ENCODE results near the gene GNB1L.

DNA sequence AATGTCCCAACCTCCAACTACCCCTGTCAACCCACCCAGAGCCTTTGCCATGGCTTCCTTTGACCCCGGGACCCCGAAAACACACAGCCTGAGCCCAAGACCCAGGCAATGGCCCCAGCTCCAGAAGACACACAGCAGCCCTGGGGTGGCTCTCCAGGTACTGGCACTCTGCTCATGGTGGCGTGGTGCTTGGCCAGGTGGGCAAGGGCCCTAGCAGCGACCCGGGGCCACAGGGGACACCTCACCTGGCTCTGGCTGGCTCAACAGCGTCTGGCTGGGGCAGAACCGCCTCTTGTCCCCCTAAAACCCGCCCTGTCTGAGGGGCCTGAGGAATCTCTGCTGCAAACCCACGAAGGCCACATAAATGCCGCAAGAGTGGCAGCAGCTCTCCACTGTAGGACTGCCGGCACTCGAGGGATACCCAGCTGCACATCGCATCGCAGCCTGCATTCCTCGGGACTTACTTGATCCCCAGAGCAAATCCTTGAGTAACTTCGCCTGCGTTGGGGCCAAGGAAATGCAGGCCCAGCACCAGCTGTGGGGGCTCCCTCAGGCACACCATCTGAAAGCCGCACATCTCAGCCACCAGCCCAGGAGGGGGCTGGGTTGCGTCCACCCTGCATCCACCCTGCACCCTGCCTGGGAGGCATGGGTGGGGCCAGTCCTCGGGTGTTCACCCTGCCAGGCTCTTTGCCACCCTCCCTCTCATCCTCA, 23.1 kb upstream of the GNB1L start:
- TF ChIP-seq EZH2 (IDR thresholded peaks at IDR 0.05), result no peak
- no peak for TF ChIP-seq POLR2AphosphoS5 (IDR thresholded peaks at IDR 0.05; ENCODE audit: borderline replicate concordance, low read depth, low read length)

Data from SK-N-MC (cell line).